RKO (cell line): ENCODE results near the gene LLCFC1.

ENCODE experiments used
- DNase-seq: peaks from one replicate; pipeline ENCODE4 v3.0.0-alpha.2; 2016; ENCODE audit warnings: low spot score

The LLCFC1 gene

DNA sequence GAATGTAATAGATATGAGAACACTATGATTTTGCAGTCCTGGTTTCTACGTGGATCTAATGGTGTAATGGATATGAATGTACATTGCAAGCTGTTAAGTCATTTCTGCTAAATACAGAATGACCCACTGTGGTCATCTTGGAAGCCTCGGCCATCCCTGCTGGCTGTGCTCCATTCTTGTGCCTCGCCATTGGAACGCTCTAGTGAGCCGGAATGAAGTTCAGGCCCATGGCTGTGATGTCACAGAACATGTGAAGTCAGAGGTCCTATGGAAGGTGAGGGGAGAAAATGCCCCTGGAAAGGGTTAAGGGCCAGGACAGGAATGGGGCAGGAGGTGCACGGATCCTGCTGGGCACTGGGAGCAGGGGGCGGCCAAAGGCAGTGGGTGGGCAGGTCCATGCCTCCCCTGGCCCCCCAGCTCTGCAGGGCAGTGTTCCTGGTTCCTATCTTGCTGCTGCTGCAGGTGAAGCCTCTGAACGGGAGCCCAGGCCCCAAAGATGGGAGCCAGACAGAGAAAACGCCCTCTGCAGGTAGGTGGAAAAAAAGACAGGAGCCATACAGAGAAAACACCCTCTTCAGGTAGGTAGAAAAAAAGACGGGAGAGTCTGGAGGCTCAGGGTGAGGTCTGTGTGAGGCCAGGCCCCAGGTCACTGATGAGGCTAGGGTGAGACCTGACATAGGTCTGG lies at the start of gene LLCFC1:
Gene LLCFC1 (plus strand): TSS at position 259 of the 685 bp plus-strand sequence. CDS start 138 bp downstream, at position 397.
- DNase-seq: no peak

DNA sequence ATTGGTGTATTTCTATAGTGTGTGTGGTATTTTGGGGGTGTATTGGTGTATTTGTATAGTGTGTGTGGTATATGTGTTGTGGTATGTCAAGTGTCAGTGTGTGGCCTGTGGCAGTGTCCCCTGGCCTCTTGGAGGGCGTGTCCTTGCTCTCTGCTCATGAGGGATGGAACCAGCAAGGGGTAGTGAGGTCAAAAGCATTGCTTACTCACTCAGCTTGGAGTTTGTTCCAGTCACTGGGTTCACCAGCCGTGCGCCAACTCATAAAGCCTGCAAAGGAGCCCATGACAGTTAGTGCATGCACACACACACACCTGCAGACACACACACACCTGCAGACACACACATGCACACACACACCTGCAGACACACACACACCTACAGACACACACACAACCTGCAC lies 49.5 kb upstream of the LLCFC1 start:
- DNase-seq: no peak

DNA sequence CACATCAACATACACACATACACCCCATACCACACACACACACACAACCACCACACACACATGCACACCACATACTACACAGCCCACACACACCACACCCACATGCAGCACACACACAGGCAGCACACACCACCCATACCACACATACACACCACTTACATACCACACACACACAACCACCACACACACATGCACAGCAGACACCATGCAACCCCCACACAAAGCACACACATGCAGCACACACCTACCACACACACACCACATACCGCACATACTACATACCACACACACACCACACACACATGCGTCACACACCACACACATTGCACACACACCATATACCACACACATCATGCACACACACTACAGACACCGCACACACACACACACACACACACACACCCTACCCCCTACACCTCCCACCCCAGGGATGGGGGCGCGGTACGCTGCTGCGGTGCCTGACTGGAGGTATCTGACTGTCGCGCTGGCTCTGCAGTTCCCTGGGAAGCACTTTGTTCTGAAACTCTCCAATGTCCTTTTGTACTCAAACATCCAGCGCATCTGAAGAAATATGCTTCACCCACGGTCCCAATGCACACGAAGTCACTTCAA lies 48.3 kb upstream of the LLCFC1 start:
- DNase-seq: no peak

DNA sequence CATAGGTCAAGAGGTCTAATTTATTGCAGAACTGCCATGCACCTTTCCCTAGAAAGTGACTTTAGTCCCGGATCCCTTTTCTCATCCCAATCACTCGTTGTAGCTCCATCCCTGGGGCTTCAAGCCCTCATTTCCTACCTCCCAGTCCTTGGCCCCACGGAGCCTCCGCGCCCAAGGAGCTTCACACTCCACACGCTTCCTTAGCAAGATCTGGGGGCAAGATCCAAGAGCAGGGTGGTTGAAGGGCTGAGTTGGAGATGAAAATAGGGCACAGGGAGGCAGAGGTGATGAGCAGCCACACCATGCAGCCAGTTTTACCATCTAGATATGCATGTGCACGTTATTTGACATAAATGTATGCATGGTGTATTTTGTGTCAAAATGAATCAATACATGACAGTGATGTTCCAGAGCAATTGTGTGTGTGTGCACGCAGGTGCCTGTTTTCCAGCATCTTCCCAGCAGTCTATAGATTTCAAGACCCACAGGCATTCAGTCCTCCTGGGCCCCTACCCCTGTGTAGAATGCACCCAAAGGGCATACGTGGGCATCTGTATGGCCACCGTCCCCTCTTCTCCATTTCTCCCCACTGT lies 47.7 kb upstream of the LLCFC1 start:
- no peak for DNase-seq

DNA sequence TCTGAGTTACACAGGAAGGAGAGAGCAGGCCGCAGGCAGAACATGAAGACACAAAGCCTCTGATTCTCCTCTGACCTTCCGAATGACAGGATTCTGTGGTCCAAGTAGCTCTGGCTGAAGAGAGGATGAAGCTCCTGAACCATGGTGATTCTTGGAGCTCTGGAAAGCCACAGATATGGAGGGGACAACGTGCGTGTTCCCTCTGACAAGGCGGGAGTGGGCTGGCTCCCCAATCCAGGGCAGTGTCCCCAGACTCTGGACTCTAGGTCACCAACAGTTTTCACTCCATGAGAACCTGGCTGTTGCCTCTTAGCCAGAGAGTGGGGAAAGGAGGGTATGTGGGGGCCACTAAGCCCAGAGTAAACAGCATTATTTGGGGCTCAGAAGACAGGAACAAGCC lies 46.3 kb upstream of the LLCFC1 start:
- no peak for DNase-seq

DNA sequence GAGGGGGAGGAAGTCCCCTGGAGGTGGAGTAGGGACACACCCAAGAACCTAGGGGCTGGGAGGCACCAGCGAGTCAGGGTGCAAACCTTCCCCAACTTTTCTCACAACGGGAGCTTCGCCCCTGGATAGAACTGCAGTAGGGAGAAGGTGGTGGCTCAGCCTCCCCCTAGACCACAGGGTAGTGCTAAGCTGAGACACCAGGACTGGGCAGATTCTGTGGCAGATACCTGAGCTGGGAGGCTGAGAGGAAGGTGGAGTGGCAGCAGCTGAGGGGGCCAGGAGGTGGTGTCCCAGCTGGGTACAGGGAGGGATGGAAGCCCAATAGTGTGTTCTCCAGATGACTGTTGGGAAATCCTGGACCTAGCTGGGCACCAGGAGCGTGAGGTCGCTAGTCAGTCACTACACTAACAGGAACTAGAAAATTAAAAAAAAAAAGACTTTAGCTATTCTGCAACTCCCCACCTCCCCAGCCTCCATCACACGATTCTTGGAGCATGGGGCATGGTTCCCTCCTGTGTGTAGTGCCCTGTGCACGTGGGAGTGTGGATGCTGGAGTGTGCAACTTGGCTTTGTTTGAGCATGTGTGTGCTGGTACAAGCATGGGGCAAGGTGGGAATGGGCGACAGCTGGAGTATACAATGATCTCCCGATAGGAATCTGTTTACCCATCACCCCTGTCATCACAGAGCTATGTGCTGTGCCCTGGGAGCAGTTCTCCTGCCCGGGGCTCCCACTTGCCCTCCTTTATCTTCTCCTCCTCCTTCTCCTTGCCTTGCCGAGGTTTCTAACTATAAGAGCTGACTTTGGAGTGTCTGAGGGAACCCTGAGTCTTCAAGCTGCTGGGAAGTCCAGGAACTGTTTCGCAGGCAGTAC lies 44.9 kb upstream of the LLCFC1 start:
- DNase-seq: no peak

DNA sequence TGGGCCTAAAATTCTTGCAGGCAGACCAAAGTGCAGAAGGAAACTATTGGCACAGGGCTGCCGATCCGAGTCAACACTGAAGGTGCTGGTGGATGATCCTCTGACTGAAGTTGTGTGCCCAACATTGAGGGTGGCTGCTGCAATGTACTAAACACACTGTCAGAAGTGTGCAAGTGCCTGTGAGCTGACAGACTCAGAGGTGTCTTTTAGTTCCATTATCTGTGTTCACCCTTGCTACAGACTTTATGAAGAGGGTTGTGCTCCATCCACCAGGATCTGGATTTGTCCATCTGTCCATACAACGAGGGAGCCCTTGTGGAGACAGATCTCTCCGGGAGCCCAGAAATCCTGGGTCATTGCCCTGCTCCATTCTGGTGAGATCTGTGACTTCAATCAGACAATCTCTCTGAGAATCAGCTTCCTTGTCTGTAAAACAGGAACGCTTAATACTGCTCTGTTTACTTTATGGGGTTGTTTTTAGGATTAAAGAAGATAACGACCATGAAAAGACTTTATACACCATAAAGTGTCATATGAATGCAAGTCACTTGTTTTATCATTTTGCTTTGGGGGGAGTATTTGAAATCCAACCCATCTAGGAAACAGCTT lies 44.2 kb upstream of the LLCFC1 start:
- no peak for DNase-seq

DNA sequence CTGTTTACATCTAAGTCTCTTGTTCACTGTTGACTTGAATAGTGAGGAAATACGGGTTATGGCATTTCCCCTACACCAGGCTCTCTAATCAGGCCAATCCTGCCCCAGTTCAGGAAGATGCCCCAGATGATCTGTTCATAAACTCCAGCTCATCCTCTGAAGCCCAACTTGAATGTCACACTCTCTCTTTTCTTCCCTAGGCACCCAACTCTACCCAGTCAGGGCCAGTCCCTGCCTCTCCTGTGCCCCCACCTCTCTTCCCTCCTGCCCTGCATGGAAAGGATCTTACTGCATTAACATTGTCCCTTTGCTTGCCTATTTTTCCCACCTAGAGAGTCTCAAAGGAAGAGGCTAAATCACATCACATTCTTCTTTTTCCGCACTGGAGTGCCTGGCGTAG lies 43.1 kb upstream of the LLCFC1 start:
- DNase-seq: no peak

DNA sequence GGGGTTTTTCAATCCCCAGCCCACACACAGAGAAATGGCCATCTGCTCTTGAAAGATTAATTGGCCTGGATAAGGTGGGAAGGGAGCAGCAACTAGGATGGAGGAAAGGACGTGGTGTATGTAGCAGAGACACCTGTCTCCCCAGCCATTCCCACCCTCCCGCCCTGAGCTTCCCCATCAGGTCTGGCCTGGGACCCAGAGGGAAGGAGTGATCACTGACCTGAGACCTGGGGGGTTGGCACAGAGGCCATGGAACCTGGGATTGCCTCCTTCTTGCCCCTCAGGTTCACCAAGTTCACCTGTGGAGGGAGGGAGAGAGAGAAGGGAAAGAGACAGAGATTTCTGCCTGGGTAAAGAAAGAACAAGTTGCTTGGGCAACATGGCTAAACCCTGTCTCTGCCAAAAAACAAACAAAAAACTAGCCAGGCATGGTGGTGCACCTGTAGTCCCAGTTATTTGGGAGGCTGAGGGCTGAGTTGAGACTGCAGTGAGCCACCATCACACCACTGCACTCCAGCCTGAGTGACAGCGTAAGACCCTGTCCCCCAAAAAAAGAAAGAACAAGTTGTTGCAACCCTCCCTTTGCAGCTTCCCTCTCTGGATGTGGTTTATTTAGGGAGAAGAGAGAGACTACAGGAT lies 42.4 kb upstream of the LLCFC1 start:
- no peak for DNase-seq

DNA sequence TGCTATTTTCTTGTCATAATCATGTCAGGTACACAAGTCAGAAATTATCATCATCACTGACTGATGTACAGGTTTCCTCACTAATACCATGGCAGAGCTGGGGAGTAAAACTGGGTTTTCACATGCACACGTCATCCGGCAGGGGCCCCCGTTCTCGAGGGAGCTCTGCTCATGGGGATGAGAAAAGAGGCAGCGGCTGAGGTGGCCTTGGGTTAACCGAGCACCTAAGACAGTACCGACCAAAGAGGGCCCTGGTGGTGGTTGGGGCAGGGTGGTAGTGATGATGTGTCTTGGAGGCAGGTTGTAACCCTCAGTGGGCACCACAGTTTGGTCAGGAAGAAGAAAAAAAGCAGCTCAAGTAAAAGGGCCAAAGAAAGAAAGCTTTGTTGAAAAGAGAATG lies 41.6 kb upstream of the LLCFC1 start:
- no peak for DNase-seq

DNA sequence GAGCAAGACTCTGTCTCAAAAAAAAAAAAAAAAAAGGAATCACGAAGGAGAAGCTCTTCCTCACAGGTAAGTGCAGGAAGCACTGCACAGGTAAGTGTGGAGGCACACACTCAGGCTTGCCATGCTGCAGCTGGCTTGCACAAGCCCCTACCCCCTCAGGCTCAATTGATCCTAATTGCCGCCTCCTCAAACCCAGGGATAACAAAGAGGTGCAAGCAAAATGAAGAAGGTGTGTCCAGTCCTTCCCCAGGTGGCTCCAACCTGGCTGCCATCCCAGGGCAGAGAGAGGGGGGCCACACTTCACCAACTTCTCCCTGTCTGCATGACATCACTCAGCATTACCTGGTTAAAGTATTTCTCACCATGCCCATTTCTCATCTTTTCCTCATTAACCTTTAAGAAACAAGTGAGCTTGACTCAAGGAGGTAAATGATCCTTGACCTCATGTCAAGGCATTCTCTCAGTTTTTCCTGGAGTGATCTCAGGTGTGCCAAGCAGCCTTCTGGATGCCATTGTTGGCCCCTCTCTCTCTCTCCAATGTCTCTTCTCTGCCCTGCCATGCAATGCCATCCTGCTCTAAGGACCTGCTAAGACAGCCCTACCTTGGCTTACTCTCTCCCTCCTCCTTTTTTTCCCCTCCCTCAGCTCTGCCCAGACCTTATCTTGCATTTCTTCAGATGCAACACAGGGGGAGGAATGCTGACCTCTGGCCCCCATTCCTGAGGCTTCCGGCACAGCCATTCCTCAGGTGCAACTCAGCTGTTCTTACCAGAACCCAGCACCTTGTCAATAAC lies 40.7 kb upstream of the LLCFC1 start:
- no peak for DNase-seq

DNA sequence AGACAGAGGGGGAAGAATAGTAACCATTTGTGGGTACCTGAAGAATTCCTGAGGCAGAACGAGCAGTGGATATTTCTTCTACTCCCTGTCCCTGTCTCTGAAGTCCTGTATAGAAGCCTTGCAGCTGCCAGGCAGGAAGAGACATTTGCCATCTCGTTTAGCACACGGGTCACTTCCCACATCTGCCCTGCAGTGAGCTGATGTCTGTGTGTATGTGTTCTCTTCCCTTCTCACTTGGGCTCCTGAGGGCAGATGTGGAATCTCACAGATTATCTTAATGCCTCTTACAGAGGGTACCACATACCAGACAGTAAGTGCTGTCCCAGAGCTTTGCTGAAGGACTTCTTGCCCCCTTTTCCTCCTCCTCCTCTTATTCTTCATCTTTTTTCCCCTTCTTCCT lies 39.6 kb upstream of the LLCFC1 start:
- DNase-seq: no peak

DNA sequence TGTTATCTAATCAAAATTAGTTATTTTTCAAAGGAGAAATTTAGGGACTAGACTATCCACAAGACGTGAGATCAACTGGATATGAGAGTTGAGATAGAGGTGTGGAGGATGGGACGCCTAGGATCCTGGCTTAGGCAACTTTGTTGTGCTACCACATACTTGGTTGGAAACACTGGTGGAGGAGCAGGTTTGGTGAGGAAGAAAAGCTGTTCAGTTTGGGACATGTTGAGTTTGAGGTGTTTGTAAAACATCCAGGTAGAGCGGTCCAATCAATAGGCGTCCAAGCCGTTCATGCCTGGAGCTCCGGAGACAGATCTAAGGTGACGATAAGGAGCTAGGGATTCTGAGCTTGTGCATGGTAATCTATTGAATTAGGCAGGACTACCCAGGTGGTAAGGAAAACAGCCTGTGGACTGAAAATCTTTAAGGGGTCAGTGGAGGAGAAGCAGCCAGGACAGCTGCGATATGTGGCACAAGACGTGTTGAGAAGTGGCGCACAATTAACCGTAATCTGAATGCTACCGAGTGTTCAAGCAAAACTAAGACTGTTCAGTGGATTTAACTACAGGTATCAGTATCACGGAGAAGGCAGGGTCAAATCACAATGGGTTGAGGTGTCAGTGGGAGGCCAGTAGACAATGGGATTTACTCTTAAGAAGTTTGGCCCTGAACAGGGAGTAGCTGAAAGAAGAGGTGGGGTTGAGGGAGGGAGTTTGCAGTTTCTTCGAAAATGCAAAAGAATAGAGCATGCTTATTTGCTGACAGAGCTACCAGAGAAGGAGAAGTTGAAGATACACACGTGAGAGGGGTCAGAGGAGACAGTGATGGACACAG lies 37.6 kb upstream of the LLCFC1 start:
- no peak for DNase-seq

DNA sequence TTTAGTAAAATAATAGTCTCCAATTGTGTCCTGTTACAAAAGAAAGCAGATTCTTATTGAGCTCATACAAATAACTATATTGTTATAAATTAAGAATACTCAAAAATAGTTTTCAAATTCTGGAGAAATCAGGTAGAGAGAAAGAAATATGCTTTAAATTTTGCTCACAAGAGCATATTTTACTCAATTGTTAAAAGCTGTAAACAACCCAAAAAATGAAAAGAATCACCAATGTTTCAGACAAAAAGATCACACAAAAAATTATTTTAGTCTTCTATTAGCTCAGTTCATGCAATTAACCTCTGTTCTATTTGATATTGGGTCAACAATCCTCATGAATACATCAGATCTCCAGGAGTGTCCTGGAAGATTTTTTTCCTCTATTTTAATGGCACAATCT lies 35.2 kb upstream of the LLCFC1 start:
- no peak for DNase-seq

DNA sequence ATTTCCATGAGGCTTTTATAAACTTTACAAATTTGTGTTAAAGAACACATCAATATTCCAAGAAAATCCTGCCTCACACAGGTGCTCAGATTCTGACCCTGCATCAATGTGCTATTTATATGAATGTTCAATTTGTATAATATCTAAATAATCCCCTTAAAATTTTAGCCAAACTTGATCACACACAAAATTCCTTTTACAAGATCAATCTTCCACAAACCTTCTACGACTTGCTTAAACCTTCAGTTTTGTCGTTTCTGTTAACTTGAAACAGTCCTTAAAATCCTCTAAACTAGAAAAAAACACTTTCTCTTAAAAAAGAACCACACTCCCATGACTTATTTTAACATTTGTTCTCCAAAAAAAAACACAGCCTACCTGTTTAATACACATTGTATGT lies 33.5 kb upstream of the LLCFC1 start:
- DNase-seq: no peak

DNA sequence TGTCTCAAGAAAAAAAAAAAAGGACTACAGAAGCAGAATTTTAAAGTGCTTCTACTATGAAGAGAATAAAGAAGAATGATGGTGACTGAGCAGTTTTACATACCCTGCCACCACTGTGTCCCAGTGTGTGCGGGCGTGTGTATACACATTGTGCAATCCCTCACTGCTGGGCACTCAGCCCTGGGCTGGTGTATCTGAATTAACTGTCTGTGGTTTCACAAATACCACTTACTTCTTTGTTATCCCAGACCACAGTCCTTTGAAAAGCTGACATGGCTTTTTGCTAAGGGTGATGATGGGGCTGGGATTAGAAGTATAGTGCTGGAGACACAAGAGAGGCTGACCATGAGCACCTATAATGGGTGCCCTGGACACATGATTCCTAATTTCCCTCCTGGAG lies 32.6 kb upstream of the LLCFC1 start:
- DNase-seq: no peak

DNA sequence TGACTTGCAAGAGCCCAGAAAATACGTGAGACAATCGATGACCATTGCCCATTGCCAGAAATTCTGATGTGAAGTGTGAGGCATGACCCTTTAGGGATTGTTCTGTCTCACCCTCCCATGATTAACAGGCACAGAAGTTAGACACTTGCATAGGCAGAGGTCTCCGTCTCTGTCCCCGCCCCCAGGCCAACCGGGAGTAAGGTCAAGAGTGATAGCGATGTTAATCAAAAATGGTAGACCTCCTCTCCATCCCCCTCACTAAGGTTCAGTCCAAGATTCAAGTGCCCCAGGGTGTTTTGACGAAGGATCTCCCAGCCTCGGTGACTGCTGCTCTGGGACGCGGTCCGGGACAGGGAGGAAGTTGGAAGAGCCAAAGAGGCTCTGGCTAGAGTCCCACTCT lies 31.0 kb upstream of the LLCFC1 start:
- DNase-seq: no peak

DNA sequence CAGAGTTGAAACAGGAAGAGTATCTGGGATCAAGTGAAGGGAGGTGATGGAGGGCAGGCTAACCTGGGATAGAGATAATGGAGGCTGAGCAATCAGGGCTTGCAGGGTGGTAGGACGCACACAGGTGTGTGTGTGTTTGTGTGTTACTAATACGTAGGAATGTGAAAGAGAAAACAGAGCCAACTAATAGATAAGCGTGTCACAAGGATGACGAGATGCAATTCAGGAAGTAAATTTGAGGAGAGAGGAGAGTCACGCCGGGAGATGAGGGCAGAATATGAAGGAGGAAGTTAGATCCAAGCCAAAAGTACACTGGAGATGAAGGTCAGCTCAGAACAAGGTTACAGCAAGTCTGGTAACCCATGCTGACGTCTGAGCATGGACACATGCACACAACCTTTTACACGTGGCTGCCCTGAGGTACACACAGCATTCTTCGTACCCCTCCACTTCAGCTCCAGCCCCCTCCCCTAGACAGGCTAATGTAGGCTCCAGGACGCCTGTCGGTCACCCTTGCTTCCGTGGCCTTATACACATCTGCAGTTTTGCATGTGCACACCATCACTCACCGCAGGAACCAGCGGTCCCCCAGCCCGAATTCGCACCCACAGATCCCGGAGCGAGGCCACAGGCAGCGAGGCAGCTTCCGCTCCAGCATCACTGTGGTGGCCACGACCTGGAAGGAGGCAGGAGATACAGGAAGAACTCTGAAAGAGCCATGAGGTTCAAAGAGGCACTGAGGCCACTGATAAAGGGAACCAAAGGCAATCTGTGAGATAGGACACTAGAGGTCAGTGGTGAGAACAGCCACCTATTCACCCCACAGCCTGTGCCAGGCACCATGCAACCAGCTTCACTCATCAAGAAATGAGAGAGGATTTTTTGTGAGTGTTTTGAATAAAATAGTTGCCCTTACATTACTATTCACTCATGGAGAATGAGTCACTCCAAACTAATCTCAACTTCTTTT lies 30.1 kb upstream of the LLCFC1 start:
- peak; percentile 57 for DNase-seq

DNA sequence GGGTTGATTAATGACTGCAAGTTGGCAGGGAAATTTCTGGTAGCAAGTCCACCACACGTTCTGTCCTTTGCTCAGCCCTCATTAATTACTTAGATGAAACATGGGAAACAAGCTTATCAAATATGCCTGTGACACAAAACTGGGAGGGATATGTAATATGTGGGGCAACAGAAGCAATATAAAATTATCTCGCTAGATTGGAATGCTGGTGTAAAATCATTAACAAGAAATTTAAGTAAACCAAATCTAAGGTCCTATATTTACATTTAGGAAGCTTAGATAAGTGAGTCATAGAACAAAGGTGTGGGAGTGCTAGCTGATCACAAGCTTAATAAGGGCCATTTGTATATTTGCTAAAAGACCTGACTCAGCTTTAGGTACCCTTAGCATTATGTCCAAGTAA lies 29.3 kb upstream of the LLCFC1 start:
- no peak for DNase-seq
